ENCODE results near the gene CDC42SE2.

The CDC42SE2 gene

GRCh38 chr5:131228646-131229045 is 35.2 kb upstream of the CDC42SE2 start:
- H3K9me2 ChIP-seq (ENCODE audit: low read depth, low read length): no peaks in the 10 kb centered on the region
- H3K79me2 ChIP-seq (ENCODE audit: insufficient read depth, low read length): peaks cover 31% of the 10 kb centered on the region; the same call in 1 of the 2 replicates
- peaks cover 16% of the 10 kb centered on the region for H3K4me1 ChIP-seq (ENCODE audit: insufficient read depth, low read length, severe bottlenecking)
- H2AFZ ChIP-seq (ENCODE audit: low read length): no peak overlapping the region
- H3K36me3 ChIP-seq (ENCODE audit: insufficient read depth, low read length): peaks cover 60% of the 10 kb centered on the region
- no peaks in the 10 kb centered on the region for H3K9me3 ChIP-seq (ENCODE audit: low read length)
- H3K4me3 ChIP-seq (ENCODE audit: low read depth, low read length, poor library complexity, severe bottlenecking): no peak overlapping the region
- H3K9ac ChIP-seq (ENCODE audit: low read length): no peak overlapping the region
- no peak overlapping the region for H3K27ac ChIP-seq (ENCODE audit: low read depth, low read length, poor library complexity, severe bottlenecking)
- no peaks in the 10 kb centered on the region for H3F3A ChIP-seq (ENCODE audit: insufficient read depth, low read length)
- no peak overlapping the region for H3K4me2 ChIP-seq (ENCODE audit: low read length)
- TF ChIP-seq CTCF (IDR thresholded peaks at IDR 0.05; ENCODE audit: low read length) (no peak), EZH2 (IDR thresholded peaks at IDR 0.05; ENCODE audit: borderline replicate concordance, low read length) (no peak)
- no peaks in the 10 kb centered on the region for H3K27me3 ChIP-seq (ENCODE audit: insufficient read depth, low read length)
- no peaks in the 10 kb centered on the region for H4K20me1 ChIP-seq (ENCODE audit: insufficient read depth, low read length)

- Histone ChIP-seq H3K4me2 (ENCODE audit: low read length) (no peak overlapping the region), H3F3A (ENCODE audit: insufficient read depth, low read length) (no peaks in the 10 kb centered on the region)
- no peak for TF ChIP-seq EZH2 (IDR thresholded peaks at IDR 0.05; ENCODE audit: borderline replicate concordance, low read length)
- TF ChIP-seq CTCF (IDR thresholded peaks at IDR 0.05; ENCODE audit: low read length): no peak
These were observed 34.2 kb upstream of the CDC42SE2 start for GRCh38 chr5:131229623-131230022.

GRCh38 chr5:131230406-131230805 is 33.4 kb upstream of the CDC42SE2 start:
- H3K9me3 ChIP-seq (ENCODE audit: low read length): no peaks in the 10 kb centered on the region
- TF ChIP-seq EZH2 (IDR thresholded peaks at IDR 0.05; ENCODE audit: borderline replicate concordance, low read length) (no peak), CTCF (IDR thresholded peaks at IDR 0.05; ENCODE audit: low read length) (no peak)
- peaks cover 16% of the 10 kb centered on the region for H3K4me1 ChIP-seq (ENCODE audit: insufficient read depth, low read length, severe bottlenecking)
- H4K20me1 ChIP-seq (ENCODE audit: insufficient read depth, low read length): no peaks in the 10 kb centered on the region
- H3K9me2 ChIP-seq (ENCODE audit: low read depth, low read length): no peaks in the 10 kb centered on the region
- H3K79me2 ChIP-seq (ENCODE audit: insufficient read depth, low read length): peaks cover 31% of the 10 kb centered on the region; the same call in 1 of the 2 replicates
- no peaks in the 10 kb centered on the region for H3K27me3 ChIP-seq (ENCODE audit: insufficient read depth, low read length)
- no peak overlapping the region for H3K27ac ChIP-seq (ENCODE audit: low read depth, low read length, poor library complexity, severe bottlenecking)
- no peaks in the 10 kb centered on the region for H3F3A ChIP-seq (ENCODE audit: insufficient read depth, low read length)
- H3K4me3 ChIP-seq (ENCODE audit: low read depth, low read length, poor library complexity, severe bottlenecking): no peak overlapping the region
- H2AFZ ChIP-seq (ENCODE audit: low read length): no peak overlapping the region
- H3K36me3 ChIP-seq (ENCODE audit: insufficient read depth, low read length): peaks cover 54% of the 10 kb centered on the region
- no peak overlapping the region for H3K9ac ChIP-seq (ENCODE audit: low read length)
- peak overlapping the region; percentile 24; the same call in 1 of the 2 replicates for H3K4me2 ChIP-seq (ENCODE audit: low read length)

More at GRCh38 chr5:131229623-131230022, 34.2 kb upstream of the CDC42SE2 start:
- Histone ChIP-seq H3K4me3 (ENCODE audit: low read depth, low read length, poor library complexity, severe bottlenecking) (no peak overlapping the region), H3K36me3 (ENCODE audit: insufficient read depth, low read length) (peaks cover 56% of the 10 kb centered on the region), H3K27me3 (ENCODE audit: insufficient read depth, low read length) (no peaks in the 10 kb centered on the region), H3K9me2 (ENCODE audit: low read depth, low read length) (no peaks in the 10 kb centered on the region), H3K4me1 (ENCODE audit: insufficient read depth, low read length, severe bottlenecking) (peaks cover 16% of the 10 kb centered on the region), H3K9me3 (ENCODE audit: low read length) (no peaks in the 10 kb centered on the region), H3K27ac (ENCODE audit: low read depth, low read length, poor library complexity, severe bottlenecking) (peak overlapping the region; percentile 17), H3K79me2 (ENCODE audit: insufficient read depth, low read length) (peaks cover 31% of the 10 kb centered on the region; the same call in 1 of the 2 replicates), H3K9ac (ENCODE audit: low read length) (no peak overlapping the region), H4K20me1 (ENCODE audit: insufficient read depth, low read length) (no peaks in the 10 kb centered on the region), H2AFZ (ENCODE audit: low read length) (no peak overlapping the region)

Data from OCI-LY1 (cell line).